Mucosa of descending colon (tissue), 3 donors: ENCODE results near the gene EPSTI1. TPM values are rescaled to one million over a fixed set of nuclear protein-coding genes. Genes with fewer than 3 reads are reported as not detected.

Experiments
- ATAC-seq: fragments of 200-7000 bp; cut with Tn5 transposase; one replicate; pipeline ENCODE4 v1.9.1; 2020; ENCODE audit warnings: mild to moderate bottlenecking, moderate library complexity
- DNase-seq, 3 donors: peaks; one replicate each; pipeline ENCODE4 v3.0.0-alpha.2; 2020
- H3K36me3 ChIP-seq: fragments of 200-600 bp; one replicate; pipeline ENCODE4 v1.8.0; 2021; ENCODE audit warnings: low read depth, mild to moderate bottlenecking
- H3K4me1 ChIP-seq: fragments of 200-600 bp; one replicate; pipeline ENCODE4 v1.8.0; 2021; ENCODE audit warnings: low read depth, mild to moderate bottlenecking
- H3K4me3 ChIP-seq: fragments of 200-600 bp; one replicate; pipeline ENCODE4 v1.8.0; 2021; ENCODE audit warnings: mild to moderate bottlenecking
- H3K9me3 ChIP-seq: fragments of 200-600 bp; one replicate; pipeline ENCODE4 v1.8.0; 2021; ENCODE audit warnings: mild to moderate bottlenecking
- CTCF ChIP-seq: fragments of 200-600 bp; IDR thresholded peaks from one replicate; pipeline ENCODE4 v1.8.0; 2022; ENCODE audit warnings: antibody characterized with exemption, mild to moderate bottlenecking
- intact Hi-C, 2 donors: fragments of 100-400 bp; cut with DNase I in 1 of 2; cut with micrococcal nuclease in 1 of 2; formaldehyde crosslinking; loops; one replicate each; pipeline versions ENCODE4 v1.11.0 to v1.11.1; 2022; cut with DNase I, micrococcal nuclease
- total RNA-seq, 3 donors: library from RNA; stranded (reverse); fragmentation: NEBNext Ultra II Directional in 2 of 3; extraction: Animal tissue kit (Norgen Biotek cat#: 25700) in 2 of 3; gene quantifications; one replicate each; pipeline versions ENCODE4 v1.2.1 to v1.2.4, GENCODE V29; 2021 to 2023
- donor health status: DM: no; HTN: no; CAD: no; lungs with moderate emphysema.
- donor health status: DM: no; HTN: no; CAD: no.
- donor health status: DM: no; HTN: yes; CAD: no.

EPSTI1 gene
- total RNA-seq, 3 donors from 2014 or later: 12.1 to 26.9 (median 19.1) TPM

- no peaks in the 10 kb centered on the region for H3K36me3 ChIP-seq
- no peak for TF ChIP-seq CTCF
- H3K4me3 ChIP-seq: no peak overlapping the region
- intact Hi-C loops: no loop called here
- ATAC-seq (no peak), DNase-seq (no peak)
- no peaks in the 10 kb centered on the region for H3K9me3 ChIP-seq
- no peaks in the 10 kb centered on the region for H3K4me1 ChIP-seq
Observed at GRCh38 chr13:43009506-43009905, 17.5 kb upstream of the EPSTI1 start.

- intact Hi-C loops: no loop called here
- no peak for TF ChIP-seq CTCF
- ATAC-seq: no peak
- no peak for DNase-seq
- no peaks in the 10 kb centered on the region for H3K36me3 ChIP-seq
- no peak overlapping the region for H3K4me3 ChIP-seq
- no peaks in the 10 kb centered on the region for H3K4me1 ChIP-seq
- no peaks in the 10 kb centered on the region for H3K9me3 ChIP-seq
Observed at GRCh38 chr13:43008596-43008995, 16.6 kb upstream of the EPSTI1 start.

GRCh38 chr13:43006893-43007631, 15.0 kb upstream of the EPSTI1 start:
- intact Hi-C loops: no loop called here
- Histone ChIP-seq H3K36me3 (no peaks in the 10 kb centered on the region), H3K9me3 (no peaks in the 10 kb centered on the region), H3K4me3 (no peak overlapping the region), H3K4me1 (no peaks in the 10 kb centered on the region)
- DNase-seq: no peak
- no peak for TF ChIP-seq CTCF
- ATAC-seq: no peak

GRCh38 chr13:43005460-43006236, 13.6 kb upstream of the EPSTI1 start:
- Histone ChIP-seq H3K36me3 (no peaks in the 10 kb centered on the region), H3K9me3 (no peaks in the 10 kb centered on the region), H3K4me3 (no peak overlapping the region), H3K4me1 (no peaks in the 10 kb centered on the region)
- intact Hi-C loops: no loop called here
- TF ChIP-seq CTCF: no peak
- no peak for ATAC-seq
- DNase-seq: no peak

- ATAC-seq (no peak), DNase-seq (no peak)
- Histone ChIP-seq H3K9me3 (no peaks in the 10 kb centered on the region), H3K4me3 (no peak overlapping the region), H3K36me3 (no peaks in the 10 kb centered on the region), H3K4me1 (no peaks in the 10 kb centered on the region)
- TF ChIP-seq CTCF: no peak
- intact Hi-C loops: no loop called here
Observed at GRCh38 chr13:43003729-43004128, 11.7 kb upstream of the EPSTI1 start.
